Lower lobe of right lung (tissue), 2 donors: ENCODE data around the gene USP28. TPM values are rescaled to one million over a fixed set of nuclear protein-coding genes. Genes with fewer than 3 reads are reported as not detected.
"Not testable (repeated sequence)": the region's sequence is repeated elsewhere in the genome, so short reads cannot be mapped to it uniquely, and the experiment has no call there.

Experiments
- ATAC-seq, 2 donors: fragments of 200-7000 bp; cut with Tn5 transposase; one replicate each; pipeline ENCODE4 v1.9.1; 2020 to 2022; ENCODE audit warnings: mild to moderate bottlenecking in 2 of 2, moderate library complexity in 2 of 2
- DNase-seq: peaks from one replicate; pipeline ENCODE4 v3.0.0-alpha.2; 2020
- H3K27ac ChIP-seq: fragments of 200-600 bp; one replicate; pipeline ENCODE4 v1.8.0; 2022
- H3K27me3 ChIP-seq: fragments of 200-600 bp; one replicate; pipeline ENCODE4 v1.8.0; 2022; ENCODE audit warnings: low read depth
- H3K36me3 ChIP-seq: fragments of 200-600 bp; one replicate; pipeline ENCODE4 v1.8.0; 2022; ENCODE audit warnings: mild to moderate bottlenecking
- H3K4me1 ChIP-seq: fragments of 200-600 bp; one replicate; pipeline ENCODE4 v1.8.0; 2022
- H3K4me3 ChIP-seq: fragments of 200-600 bp; one replicate; pipeline ENCODE4 v1.8.0; 2022; ENCODE audit warnings: mild to moderate bottlenecking
- H3K9me3 ChIP-seq: fragments of 200-600 bp; one replicate; pipeline ENCODE4 v1.8.0; 2022
- intact Hi-C: fragments of 100-400 bp; cut with DNase I; formaldehyde crosslinking; loops from one replicate; pipeline ENCODE4 v1.11.0; 2022
- long read RNA-seq: library from polyadenylated mRNA; unstranded; transcript quantifications from one replicate; pipeline ENCODE4 v2.0.0, GENCODE V29; 2021
- total RNA-seq: library from RNA; stranded (reverse); fragmentation: NEBNext Ultra II Directional; extraction: Animal tissue kit (Norgen Biotek cat#: 25700); gene quantifications from one replicate; pipeline ENCODE4 v1.2.1, GENCODE V29; 2021
- TF ChIP-seq, protein P1 (sequence below): fragments of 200-600 bp; IDR thresholded peaks from one replicate; pipeline ENCODE4 v1.8.0; 2022; ENCODE audit warnings: antibody characterized with exemption, mild to moderate bottlenecking
- donor health status: DM: no; HTN: yes; CAD: no; lungs with severe emphysema.

Gene USP28, protein sequence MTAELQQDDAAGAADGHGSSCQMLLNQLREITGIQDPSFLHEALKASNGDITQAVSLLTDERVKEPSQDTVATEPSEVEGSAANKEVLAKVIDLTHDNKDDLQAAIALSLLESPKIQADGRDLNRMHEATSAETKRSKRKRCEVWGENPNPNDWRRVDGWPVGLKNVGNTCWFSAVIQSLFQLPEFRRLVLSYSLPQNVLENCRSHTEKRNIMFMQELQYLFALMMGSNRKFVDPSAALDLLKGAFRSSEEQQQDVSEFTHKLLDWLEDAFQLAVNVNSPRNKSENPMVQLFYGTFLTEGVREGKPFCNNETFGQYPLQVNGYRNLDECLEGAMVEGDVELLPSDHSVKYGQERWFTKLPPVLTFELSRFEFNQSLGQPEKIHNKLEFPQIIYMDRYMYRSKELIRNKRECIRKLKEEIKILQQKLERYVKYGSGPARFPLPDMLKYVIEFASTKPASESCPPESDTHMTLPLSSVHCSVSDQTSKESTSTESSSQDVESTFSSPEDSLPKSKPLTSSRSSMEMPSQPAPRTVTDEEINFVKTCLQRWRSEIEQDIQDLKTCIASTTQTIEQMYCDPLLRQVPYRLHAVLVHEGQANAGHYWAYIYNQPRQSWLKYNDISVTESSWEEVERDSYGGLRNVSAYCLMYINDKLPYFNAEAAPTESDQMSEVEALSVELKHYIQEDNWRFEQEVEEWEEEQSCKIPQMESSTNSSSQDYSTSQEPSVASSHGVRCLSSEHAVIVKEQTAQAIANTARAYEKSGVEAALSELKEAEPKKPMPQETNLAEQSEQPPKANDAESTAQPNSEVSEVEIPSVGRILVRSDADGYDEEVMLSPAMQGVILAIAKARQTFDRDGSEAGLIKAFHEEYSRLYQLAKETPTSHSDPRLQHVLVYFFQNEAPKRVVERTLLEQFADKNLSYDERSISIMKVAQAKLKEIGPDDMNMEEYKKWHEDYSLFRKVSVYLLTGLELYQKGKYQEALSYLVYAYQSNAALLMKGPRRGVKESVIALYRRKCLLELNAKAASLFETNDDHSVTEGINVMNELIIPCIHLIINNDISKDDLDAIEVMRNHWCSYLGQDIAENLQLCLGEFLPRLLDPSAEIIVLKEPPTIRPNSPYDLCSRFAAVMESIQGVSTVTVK
- total RNA-seq: 28.0 TPM
- long read RNA-seq, partial matches to known transcripts: 5 of 17 reads
- long read RNA-seq, other reads (novel, unspliced or antisense): 11 of 17 reads

DNA sequence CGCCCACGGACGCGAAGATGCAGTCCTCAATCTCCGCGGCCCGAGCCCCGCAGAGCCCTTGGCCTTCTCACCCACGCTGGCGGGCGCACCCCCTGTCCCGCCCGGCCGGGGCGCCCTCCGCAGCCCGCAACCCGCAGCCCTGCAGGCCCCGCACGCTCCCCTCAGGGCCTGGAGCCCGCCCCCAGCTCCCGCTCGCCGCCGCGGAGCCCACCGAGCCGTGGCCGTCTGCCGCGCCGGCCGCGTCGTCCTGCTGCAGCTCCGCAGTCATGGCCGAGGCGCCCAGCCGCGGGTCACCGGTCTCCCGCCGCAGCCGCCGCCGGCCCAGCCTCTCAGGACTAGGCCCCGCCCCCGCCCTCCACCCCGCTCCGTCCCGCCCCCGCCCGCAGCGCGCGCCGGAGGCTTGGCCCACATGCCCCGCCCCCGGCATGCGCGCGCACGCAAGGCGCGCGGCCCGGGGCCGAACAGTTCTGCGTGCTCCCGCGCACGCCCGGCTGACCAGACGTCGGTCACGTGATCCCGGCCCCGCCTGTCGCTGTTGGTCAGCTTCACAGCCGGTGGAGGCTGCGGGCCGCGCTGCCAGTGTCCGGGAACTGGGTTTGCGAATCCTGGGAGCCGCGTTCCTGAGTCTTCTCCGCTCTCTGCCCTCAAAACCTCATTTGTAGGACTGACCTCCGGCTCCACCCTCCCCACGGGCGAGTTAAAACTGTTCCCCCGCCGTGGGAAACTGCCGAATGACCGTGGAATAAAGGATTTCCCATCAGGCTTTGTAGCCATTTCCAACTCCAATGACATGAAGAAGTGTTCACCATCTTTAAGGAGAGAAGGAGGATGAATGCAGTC lies at the start of gene USP28:
TSS of gene USP28 (minus strand) at position 339 of the 840 bp plus-strand sequence. CDS start at position 268, 71 bp downstream.
- no peaks in the 10 kb centered on the region for H3K9me3 ChIP-seq
- peak within 1 kb of the TSS; percentile 94 for H3K27ac ChIP-seq

DNA sequence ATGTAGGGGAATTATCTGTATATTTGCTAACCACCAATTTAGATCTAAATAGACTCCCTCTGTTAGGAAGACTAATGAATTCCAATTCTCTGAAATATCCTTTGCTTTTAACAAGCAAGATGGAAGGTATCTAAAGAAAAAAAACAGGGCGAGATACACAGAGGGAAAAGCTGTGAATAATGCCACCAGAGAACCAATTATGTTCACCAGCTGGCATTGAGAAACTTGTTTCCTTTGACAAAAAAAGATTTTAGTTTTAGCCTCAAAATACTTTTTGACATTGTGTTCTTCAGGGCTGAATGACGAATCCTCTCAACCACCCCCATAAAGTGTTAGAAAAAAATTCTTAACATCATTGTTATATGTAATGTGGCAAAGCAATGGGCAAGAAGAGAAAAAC lies 48.2 kb upstream of the USP28 start:
- no peak for DNase-seq

More for the DNA sequence above, at the start of gene USP28:
- H3K4me3 ChIP-seq: peak within 1 kb of the TSS; percentile 87
- intact Hi-C loops: no loop called here
- TF ChIP-seq, protein P1, sequence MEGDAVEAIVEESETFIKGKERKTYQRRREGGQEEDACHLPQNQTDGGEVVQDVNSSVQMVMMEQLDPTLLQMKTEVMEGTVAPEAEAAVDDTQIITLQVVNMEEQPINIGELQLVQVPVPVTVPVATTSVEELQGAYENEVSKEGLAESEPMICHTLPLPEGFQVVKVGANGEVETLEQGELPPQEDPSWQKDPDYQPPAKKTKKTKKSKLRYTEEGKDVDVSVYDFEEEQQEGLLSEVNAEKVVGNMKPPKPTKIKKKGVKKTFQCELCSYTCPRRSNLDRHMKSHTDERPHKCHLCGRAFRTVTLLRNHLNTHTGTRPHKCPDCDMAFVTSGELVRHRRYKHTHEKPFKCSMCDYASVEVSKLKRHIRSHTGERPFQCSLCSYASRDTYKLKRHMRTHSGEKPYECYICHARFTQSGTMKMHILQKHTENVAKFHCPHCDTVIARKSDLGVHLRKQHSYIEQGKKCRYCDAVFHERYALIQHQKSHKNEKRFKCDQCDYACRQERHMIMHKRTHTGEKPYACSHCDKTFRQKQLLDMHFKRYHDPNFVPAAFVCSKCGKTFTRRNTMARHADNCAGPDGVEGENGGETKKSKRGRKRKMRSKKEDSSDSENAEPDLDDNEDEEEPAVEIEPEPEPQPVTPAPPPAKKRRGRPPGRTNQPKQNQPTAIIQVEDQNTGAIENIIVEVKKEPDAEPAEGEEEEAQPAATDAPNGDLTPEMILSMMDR: peak; percentile 33
- no peaks in the 10 kb centered on the region for H3K27me3 ChIP-seq
- H3K4me1 ChIP-seq: peaks cover 31% of the 10 kb centered on the region
- peak; percentile 96 to 99 for ATAC-seq
- peak; percentile 99 for DNase-seq
- H3K36me3 ChIP-seq: no peaks in the 10 kb centered on the region

DNA sequence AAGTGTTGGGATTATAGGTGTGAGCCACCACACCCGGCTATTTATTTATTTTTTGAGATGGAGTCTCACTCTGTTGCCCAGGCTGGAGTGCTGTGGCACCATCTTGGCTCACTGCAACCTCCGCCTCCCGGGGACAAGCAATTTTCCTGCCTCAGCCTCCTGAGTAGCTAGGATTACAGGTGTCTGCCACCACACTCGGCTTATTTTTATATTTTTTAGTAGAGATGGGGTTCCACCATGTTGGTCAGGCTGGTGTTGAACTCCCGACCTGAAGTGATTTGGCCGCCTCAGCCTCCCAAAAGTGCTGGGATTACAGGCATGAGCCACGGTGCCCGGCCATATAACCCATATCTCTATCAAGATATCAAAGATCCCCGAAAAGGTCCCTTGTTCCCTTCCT lies 36.1 kb upstream of the USP28 start:
- DNase-seq, intact Hi-C loops, ATAC-seq: not testable (repeated sequence)

More for the DNA sequence above, 48.2 kb upstream of the USP28 start:
- Histone ChIP-seq H3K27ac (no peak overlapping the region), H3K36me3 (no peaks in the 10 kb centered on the region), H3K27me3 (no peaks in the 10 kb centered on the region), H3K4me3 (no peak overlapping the region), H3K4me1 (no peaks in the 10 kb centered on the region), H3K9me3 (no peaks in the 10 kb centered on the region)
- ATAC-seq: no peak
- TF ChIP-seq, protein P1: no peak
- intact Hi-C loops: no loop called here

DNA sequence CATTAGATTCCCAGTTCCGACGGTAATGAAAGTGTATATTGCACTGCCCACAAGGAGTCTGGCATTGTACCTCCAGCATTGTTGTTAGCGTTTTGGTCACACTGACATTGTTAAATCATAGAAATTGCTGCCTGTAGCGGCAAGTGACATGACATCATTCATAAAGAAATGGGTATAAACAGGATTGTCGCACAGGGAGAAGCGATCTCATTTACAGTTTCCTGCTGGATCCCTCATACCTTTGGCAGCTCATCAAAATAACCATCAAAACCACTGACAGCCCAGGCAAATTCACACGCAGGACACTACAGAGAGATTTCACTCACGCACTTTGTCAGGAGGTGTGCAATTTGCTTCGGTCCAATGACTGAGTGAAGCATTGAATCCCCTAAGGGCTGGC lies 32.7 kb upstream of the USP28 start:
- DNase-seq (no peak), ATAC-seq (no peak)
- intact Hi-C loops: no loop called here
- Histone ChIP-seq H3K4me1 (no peaks in the 10 kb centered on the region), H3K4me3 (no peak overlapping the region), H3K27me3 (peaks cover 6% of the 10 kb centered on the region), H3K9me3 (no peaks in the 10 kb centered on the region), H3K36me3 (no peaks in the 10 kb centered on the region), H3K27ac (no peak overlapping the region)
- TF ChIP-seq, protein P1: no peak

More for the DNA sequence above, 36.1 kb upstream of the USP28 start:
- not testable (repeated sequence) for H3K27ac ChIP-seq, H3K4me3 ChIP-seq, H3K36me3 ChIP-seq, H3K4me1 ChIP-seq, H3K9me3 ChIP-seq, H3K27me3 ChIP-seq

DNA sequence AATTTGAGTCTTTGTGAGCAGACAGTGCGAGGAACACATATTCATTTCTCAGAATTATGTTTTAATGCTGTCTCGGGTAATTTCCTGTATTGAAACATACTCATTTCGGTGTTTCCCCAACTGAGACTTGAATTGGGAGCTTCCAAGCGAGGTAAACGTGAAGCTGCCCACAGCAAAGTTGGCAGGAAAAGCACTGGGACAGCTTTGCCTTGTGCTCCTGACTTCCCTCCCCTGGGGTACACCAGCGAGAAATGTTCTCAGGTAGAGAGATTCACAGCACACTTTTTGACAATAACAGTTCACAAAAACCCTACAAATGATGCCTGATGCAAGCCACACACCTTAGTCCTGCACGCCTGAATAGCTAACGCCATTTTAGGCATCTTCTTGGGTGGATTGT lies 32.3 kb upstream of the USP28 start:
- DNase-seq (no peak), ATAC-seq (no peak)
- H3K4me1 ChIP-seq: no peaks in the 10 kb centered on the region
- H3K9me3 ChIP-seq: no peaks in the 10 kb centered on the region
- H3K27ac ChIP-seq: no peak overlapping the region
- TF ChIP-seq, protein P1: no peak
- H3K4me3 ChIP-seq: no peak overlapping the region
- H3K36me3 ChIP-seq: no peaks in the 10 kb centered on the region
- intact Hi-C loops: no loop called here
- peaks cover 6% of the 10 kb centered on the region for H3K27me3 ChIP-seq
